GM10248 (cell line): ENCODE data around the gene CHTF18.
"Not testable (repeated sequence)": the region's sequence is repeated elsewhere in the genome, so short reads cannot be mapped to it uniquely, and the experiment has no call there.

ENCODE experiments used
- CTCF ChIA-PET: fragments of 300-600 bp; sonication (Branson Sonifier 250); formaldehyde crosslinking; extraction: SDS; loops from one replicate; lab custom pipeline; 2021; ENCODE audit warnings: antibody characterized with exemption; lab: Yijun Ruan, JAX
- POLR2A ChIA-PET: fragments of 350-650 bp; sonication (Branson Sonifier 250); formaldehyde crosslinking; extraction: SDS; loops from one replicate; lab custom pipeline; 2020; ENCODE audit warnings: antibody characterized with exemption; lab: Yijun Ruan, JAX
- DNase-seq: peaks from one replicate; pipeline ENCODE4 v3.0.0; 2012; ENCODE audit errors: extremely low spot score
- CTCF ChIP-seq: IDR thresholded peaks from 2 replicates; pipeline ENCODE4 v1.5.1; 2012; ENCODE audit warnings: mild to moderate bottlenecking, low read depth; ENCODE audit errors: extremely low read depth, missing control alignments, control extremely low read depth

CHTF18 gene

GRCh38 chr16:788399-789126 is at the start of gene CHTF18:
CHTF18 (plus strand) TSS chr16:788620; CDS start chr16:788685, 65 bp downstream.
- peak; percentile 100 for DNase-seq
- ChIA-PET CTCF (interaction anchor here (1.2 to 9.6 kb wide), 3 partner anchors 48 to 315 kb away, joined by 3 to 169 read pairs (median 5); partner anchors contain the start of genes CIAO3 and METRN), POLR2A (interaction anchor here (0.6 to 1.0 kb wide), 2 partner anchors 19 to 73 kb away, joined by 3 to 5 read pairs; partner anchors contain the start of gene METRN)
- no peak for TF ChIP-seq CTCF

DNA sequence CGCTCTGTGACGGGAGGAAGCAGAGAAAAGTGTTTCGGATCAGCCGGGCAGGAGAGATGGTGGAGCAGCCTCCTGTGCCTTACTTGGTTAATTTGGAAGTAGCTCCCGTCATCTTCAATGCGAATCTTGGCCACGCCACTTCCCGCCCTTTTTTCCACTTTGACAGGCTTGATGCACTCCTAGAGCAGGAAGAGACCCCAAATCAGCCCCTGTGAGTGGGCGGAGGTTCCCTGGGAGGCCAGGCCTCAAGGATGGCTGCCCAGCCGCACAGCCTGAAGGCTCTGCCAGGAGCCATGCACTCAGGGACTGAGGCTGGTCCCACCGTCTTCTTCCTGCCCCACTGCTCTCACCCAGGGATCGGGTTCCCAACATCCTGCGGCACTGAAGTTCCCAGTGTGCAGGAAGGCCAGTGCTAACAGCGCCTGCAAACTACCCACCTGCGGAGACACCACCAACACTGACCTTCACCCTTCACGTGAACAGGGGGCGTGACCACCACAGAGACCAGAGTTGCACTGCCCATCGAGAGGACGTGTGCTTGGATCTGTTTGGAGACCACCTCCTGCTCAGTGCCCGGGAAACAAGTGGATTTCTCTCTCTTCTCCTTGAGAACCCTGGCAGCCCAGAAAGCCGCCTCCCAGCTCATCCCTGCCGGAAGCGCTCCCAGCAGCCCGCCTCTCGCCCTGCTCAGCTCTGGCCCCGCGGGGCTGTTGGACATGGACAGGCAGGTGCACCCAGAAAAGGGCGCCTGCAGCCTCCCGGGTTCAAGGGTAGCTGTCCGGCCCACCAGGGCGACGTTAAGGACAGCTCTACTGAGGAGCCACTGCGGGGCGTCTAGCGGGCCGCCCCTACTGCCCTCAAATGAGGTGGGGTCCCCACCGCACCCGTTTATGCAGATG is 48.6 kb upstream of the CHTF18 start:
- ChIA-PET CTCF (interaction anchor here (0.7 to 5.0 kb wide), 12 partner anchors 8 to 64 kb away, joined by 3 to 15 read pairs (median 6); partner anchors contain the start of genes CHTF18, METRN and RPUSD1), POLR2A (no interaction called here)
- no peak for DNase-seq
- no peak for TF ChIP-seq CTCF

GRCh38 chr16:740459-740763 is 48.0 kb upstream of the CHTF18 start:
- ChIA-PET CTCF (interaction anchor here (0.7 to 5.0 kb wide), 12 partner anchors 9 to 64 kb away, joined by 3 to 15 read pairs (median 6); partner anchors contain the start of genes CHTF18, METRN and RPUSD1), POLR2A (no interaction called here)
- no peak for DNase-seq
- TF ChIP-seq CTCF, result no peak

DNA sequence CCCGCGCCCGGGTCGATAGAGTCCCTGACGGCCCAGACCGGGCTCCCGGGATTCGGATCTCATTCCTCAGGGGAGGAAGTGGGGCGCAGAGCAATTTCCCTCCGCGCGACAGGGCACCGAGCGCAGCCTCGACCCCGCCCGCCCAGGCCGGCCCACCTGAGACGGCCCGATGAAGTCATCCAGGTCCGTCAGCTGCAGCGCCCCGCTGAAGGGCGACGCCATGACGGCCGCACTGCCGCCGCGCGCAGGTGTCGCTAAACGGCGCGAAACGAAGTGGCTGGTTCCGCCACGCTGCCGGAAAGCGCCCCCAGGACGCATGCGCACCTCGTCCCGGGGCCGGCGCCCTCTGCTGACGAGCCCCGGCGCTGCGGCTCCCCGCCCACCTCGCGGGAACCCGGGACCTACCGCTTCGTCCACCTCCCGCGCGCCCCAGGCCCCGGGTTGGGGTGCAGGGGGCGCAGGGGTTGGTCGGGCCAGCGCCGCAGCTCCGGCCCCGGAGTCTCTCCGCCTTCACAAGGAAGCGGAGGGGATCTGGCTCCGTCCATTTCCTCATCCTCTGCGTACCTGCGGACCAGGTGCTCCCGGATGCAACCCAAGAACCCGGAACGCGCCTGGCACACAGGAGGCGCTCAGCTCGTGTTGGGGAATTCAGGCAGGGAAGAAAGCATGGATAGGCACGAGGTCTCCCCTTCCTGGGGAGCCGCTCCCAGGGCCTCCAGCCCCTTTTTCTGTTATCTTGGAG is 47.5 kb upstream of the CHTF18 start, which contains the start of gene CIAO3:
TSS of gene CIAO3 (minus strand) at position 234 of the 742 bp plus-strand sequence. CDS start at position 222, 12 bp downstream.
- ChIA-PET CTCF (interaction anchor here (0.7 to 5.0 kb wide), 14 partner anchors 9 to 63 kb away, joined by 3 to 15 read pairs (median 6); partner anchors contain the start of genes CHTF18, METRN and RPUSD1), POLR2A (interaction anchor here (0.7 kb wide), 1 partner anchor 1413 kb away, joined by 3 read pairs; no protein-coding TSS in a partner anchor)
- DNase-seq, result peak; percentile 95
- TF ChIP-seq CTCF, result peak; percentile 96

DNA sequence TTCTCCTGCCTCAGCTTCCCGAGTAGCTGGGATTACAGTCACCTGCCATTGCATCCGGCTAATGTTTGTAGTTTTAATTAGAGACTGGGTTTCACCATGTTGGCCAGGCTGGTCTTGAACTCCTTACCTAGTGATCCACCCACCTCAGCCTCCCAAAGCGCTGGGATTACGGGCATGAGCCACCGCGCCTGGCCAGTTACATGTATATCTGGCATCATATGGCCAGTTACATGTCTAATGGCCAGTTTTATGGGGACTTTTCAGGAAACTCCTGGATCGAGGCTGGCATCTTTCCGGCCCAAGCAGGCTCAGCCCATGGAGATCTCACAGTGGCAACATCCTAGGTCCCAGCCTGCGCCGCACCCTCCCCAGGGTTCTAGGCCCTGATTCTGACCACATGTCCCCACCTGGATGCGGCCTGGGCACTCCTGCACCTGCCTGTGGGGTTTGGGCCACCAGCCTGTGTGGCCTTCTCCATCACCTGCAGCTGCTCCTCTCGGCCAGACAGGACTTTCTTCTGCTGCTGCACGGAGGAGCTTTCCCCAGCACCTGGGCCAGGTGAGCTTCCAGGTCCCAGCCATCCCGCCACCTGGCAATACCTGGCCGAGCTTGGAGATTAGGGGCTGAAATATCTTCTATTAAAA is 46.3 kb upstream of the CHTF18 start:
- DNase-seq, result no peak
- CTCF ChIA-PET, result interaction anchor here (0.8 to 5.0 kb wide), 5 partner anchors 12 to 43 kb away, joined by 3 to 15 read pairs (median 6); no protein-coding TSS in a partner anchor
- no peak for TF ChIP-seq CTCF
- POLR2A ChIA-PET, result interaction anchor here (0.7 kb wide), 1 partner anchor 314 kb away, joined by 5 read pairs; no protein-coding TSS in a partner anchor

DNA sequence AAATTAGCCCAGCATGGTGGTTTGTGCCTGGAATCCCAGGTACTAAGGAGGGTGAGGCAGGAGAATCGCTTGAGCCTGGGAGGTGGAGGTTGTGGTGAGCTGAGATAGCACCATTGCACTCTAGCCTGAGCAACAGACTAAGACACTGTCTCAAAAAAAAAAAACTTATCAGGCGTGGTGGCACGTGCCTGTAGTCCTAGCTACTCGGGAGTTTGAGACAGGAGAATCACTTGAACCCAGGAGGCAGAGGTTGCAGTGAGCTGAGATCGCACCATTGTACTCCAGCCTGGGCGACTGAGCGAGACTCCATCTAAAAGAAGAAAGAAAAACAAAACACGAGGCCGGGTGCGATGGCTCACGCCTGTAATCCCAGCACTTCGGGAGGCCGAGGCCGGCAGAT is 45.5 kb upstream of the CHTF18 start:
- POLR2A ChIA-PET, DNase-seq: not testable (repeated sequence)
- CTCF ChIA-PET, result interaction anchor here (1.0 to 5.0 kb wide), 5 partner anchors 13 to 42 kb away, joined by 4 to 15 read pairs (median 6); partner anchors contain the start of gene ANTKMT
